DMS 273 (cell line): ENCODE data around the gene CASP2.
A peak's percentile ranks its signal among the peaks of the same experiment; 100 is the strongest.
"Not testable (repeated sequence)": the region's sequence is repeated elsewhere in the genome, so short reads cannot be mapped to it uniquely, and the experiment has no call there.

Experiments used
- DNase-seq: peaks from one replicate; lab custom pipeline; 2025; ENCODE audit not compliant: unreplicated experiment; lab: John Stamatoyannopoulos, UW

The CASP2 gene

GRCh38 chr7:143289888-143290287 is 1.7 kb downstream of the CASP2 start:
- not testable (repeated sequence) for DNase-seq

DNA sequence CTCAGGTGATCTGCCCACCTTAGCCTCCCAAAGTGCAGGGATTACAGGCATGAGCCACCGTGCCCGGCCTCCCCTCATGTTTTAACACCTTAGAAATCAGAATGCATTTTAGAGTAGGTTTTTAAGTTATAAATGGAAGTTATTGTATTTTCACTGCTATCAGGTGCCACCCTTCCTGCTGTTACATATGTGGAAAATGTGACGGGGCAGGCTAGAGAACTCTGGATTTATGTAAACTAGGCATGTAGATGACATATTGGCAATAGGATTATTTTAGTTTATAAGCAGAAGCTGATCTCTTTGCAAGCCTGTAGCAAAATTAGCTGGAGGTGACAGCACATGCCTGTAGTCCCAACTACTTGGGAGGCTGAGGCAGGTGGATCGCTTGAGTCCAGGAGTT is 2.1 kb downstream of the CASP2 start:
- no peak for DNase-seq

DNA sequence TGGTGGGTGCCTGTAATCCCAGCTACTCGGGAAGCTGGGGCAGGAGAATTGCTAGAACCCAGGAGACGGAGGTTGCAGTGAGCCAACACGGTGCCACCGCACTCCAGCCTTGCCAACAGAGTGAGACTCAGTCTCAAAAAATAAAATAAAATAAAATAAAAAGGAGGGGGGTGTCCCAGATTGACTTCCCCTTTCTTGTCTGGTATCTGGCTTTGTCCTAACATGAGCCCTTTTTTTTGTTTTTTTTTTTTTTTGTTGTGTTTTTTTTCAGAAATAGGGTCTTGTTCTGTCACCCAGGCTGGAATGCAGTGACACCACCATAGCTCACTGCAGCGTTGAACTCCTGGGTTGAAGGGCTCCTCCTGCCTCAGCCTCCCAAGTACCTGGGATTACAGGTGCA is 4.7 kb downstream of the CASP2 start:
- DNase-seq, result no peak

- no peak for DNase-seq
Observed at GRCh38 chr7:143295870-143296269, 7.7 kb downstream of the CASP2 start.

DNA sequence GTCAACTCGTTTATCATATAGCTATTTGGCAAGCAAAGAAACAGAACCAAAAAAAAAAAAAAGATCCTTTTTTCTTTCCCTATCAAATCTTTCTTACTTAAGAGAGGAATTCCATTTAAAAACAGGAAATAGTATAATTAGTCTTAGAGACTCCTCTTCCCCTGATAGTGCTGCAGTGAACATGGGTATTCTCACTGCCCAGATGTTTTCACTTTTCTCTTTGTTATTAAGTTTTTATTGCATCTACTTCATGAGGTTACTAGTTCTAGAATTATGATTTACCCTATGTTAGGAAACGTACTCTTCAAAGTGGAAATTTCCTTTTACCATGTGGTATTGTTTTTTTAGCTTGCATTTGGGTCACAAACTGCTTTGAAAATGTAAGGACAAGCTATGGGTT is 8.5 kb downstream of the CASP2 start:
- no peak for DNase-seq

DNA sequence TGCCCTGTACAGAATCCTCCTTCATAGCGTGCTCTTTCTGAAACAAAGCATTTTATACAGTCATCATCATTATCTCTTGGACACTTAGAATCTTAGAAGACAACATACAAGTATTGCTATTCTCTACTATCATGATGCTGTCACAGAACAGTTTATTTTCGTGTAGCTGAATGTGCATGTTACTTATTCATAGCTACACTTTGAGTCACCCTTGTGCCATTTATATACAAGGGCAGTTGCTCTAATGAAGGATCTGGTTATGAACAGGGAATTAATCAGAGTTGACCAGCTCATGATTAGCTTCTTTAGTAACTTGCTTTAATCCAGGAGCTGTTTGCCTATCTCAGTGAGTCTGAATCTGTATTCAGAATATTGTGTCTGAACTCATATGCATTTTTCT is 11.2 kb downstream of the CASP2 start:
- no peak for DNase-seq

DNA sequence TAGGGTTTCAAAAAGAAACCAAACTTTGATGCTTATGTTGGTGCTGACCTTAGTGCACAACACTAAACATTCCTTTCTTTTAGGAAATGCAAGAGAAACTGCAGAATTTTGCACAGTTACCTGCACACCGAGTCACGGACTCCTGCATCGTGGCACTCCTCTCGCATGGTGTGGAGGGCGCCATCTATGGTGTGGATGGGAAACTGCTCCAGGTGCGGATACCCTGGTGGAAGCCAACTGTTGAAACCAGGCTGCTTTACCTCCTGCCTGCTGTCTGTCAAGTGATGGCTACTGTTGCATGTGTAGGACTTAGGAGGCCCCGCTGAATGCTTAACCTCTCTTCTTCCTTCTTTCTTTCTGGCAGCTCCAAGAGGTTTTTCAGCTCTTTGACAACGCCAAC is 11.7 kb downstream of the CASP2 start:
- peak; percentile 69 for DNase-seq

GRCh38 chr7:143300959-143301935 is 13.1 kb downstream of the CASP2 start:
- no peak for DNase-seq

- no peak for DNase-seq
Observed at GRCh38 chr7:143303733-143304132, 15.6 kb downstream of the CASP2 start.

DNA sequence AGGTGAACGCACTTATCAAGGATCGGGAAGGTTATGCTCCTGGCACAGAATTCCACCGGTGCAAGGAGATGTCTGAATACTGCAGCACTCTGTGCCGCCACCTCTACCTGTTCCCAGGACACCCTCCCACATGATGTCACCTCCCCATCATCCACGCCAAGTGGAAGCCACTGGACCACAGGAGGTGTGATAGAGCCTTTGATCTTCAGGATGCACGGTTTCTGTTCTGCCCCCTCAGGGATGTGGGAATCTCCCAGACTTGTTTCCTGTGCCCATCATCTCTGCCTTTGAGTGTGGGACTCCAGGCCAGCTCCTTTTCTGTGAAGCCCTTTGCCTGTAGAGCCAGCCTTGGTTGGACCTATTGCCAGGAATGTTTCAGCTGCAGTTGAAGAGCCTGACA is 16.8 kb downstream of the CASP2 start:
- DNase-seq, result no peak

DNA sequence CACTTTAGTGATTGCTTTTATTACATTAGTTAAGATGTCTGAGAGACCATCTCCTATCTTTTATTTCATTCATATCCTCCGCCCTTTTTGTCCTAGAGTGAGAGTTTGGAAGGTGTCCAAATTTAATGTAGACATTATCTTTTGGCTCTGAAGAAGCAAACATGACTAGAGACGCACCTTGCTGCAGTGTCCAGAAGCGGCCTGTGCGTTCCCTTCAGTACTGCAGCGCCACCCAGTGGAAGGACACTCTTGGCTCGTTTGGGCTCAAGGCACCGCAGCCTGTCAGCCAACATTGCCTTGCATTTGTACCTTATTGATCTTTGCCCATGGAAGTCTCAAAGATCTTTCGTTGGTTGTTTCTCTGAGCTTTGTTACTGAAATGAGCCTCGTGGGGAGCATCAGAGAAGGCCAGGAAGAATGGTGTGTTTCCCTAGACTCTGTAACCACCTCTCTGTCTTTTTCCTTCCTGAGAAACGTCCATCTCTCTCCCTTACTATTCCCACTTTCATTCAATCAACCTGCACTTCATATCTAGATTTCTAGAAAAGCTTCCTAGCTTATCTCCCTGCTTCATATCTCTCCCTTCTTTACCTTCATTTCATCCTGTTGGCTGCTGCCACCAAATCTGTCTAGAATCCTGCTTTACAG is 17.4 kb downstream of the CASP2 start:
- DNase-seq, result peak; percentile 67

DNA sequence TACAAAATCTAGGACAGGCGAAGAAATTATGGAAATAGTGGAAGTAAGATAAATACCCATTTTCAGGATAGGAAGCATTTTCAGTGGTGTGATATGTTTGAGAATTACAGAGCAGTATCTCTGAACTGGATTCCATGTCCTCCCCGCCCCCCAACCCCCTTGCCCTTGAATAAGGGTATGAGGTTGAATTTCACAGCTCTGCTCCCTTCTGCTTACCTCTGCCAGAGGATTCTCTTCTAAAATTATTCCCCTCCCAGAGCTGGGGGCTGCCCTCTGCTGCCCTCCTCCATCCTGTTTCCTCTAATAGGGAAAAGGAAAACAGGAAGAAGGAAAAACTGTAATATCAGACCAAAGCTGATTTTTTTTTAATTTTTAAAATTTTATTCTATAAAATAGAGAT is 20.5 kb downstream of the CASP2 start:
- DNase-seq, result no peak

- DNase-seq, result no peak
Observed at GRCh38 chr7:143314127-143314526, 26.0 kb downstream of the CASP2 start.

GRCh38 chr7:143315776-143316175 is 27.6 kb downstream of the CASP2 start, which contains the start of gene CLCN1:
Gene CLCN1 (plus strand): TSS chr7:143316111. CDS start chr7:143316213, 102 bp downstream.
- no peak for DNase-seq

DNA sequence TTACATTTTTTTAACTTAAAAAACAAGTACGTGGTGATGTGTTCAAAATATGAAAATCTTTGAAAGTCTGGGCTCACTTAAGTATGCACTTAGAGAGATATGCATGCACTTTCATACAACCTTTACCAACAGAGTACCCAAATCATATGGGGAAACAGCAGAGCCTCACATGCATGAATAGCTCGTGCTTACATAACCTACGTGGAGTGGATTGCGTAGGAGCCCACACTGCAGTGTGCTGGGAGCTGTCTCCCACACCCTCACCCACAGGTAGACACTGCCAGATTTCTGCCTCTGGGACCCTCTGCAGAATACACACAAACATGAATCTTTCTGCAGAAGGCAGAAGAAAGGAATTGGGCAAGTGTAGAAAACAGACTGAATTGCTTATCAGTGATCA is 28.3 kb downstream of the CASP2 start:
- no peak for DNase-seq

- DNase-seq, result no peak
Observed at GRCh38 chr7:143318661-143319060, 30.5 kb downstream of the CASP2 start.

DNA sequence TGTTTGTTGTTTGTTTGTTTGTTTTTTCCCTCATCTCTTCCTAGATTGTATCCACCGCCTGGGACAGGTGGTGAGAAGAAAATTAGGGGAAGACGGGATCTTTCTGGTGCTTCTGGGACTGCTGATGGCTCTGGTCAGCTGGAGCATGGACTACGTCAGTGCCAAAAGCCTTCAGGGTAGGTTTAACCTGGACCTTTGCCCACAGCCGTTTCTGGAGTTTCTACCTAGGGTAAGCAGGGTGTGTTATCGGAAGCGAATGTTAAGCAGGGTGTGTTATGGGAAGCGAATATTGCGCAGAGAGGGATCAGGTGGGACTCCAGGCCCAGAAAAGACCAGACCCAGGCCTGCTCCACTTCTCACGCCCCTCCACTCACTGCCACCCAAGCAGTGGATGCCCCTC is 32.5 kb downstream of the CASP2 start:
- DNase-seq, result no peak

DNA sequence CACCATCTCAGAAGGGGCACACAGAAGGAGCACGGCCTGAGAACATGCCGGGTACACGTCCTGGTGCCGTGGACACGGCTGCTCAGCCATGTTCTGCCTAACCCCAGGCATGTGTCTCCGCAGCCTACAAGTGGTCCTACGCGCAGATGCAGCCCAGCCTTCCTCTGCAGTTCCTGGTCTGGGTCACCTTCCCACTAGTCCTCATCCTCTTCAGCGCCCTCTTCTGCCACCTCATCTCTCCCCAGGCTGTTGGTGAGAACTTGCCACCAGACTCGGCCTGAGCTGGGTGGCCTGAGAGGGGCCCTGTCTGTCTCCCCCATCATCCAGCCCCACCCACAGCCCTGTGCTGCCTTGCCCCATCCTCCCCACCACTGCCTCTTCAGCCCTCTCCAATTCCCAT is 33.1 kb downstream of the CASP2 start:
- no peak for DNase-seq

GRCh38 chr7:143321734-143322133 is 33.6 kb downstream of the CASP2 start:
- DNase-seq, result peak; percentile 26

DNA sequence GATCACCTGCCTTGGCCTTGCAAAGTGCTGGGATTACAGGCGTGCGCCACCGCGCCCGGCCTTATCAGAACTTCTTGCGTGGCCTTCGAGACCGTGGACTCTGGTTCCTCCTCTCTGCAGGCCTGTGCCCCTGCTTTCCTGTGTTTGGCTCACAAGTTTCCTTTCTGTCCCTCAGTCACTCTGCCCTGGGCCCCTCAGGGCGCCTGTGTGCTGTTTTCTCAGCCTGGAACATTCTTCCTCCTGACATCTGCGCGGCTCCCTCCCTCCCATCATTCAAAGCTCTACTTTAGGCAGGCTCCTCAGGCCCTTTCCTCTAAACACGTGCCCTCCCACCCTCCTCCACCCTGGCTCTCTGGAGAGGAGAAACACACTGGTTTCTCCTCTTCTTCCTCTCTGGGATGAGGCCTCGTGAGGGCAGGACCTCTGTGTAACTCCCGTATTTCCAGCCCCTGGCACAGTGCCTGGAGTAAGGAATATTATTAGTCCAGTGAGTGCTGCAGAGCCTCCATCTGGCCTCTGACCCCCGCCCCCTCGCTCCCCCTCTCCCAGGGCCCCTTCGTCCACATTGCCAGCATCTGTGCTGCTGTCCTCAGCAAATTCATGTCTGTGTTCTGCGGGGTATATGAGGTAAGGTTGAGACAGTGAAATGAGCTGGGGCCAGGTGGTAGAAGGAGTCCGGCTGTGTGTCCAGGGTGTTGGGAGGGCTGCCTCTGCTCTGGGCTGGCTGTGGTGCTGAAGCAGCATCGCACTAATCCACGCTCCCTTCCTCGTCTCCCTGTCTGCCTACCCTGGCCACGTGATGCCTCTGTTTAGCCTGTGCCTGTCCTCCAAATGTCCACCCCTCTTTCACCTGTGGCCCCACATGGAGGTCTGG is 34.8 kb downstream of the CASP2 start:
- peak; percentile 48 for DNase-seq

- DNase-seq, result no peak
Observed at GRCh38 chr7:143323653-143324052, 35.5 kb downstream of the CASP2 start.
